SJCRH30 (cell line): ENCODE data around the gene ITPR3. TPM values are rescaled to one million over a fixed set of nuclear protein-coding genes. Genes with fewer than 3 reads are reported as not detected.

Experiments
- DNase-seq, 2 experiments: peaks; one replicate each; pipeline ENCODE4 v3.0.0-alpha.2; 2015 to 2020
- H3K27ac ChIP-seq: fragments of 250-450 bp; sonication (Bioruptor Pico); 2 replicates; pipeline ENCODE4 v1.5.1; 2020; ENCODE audit warnings: mild to moderate bottlenecking, moderate library complexity
- H3K27me3 ChIP-seq: fragments of 250-450 bp; sonication (Bioruptor Pico); 2 replicates; pipeline ENCODE4 v1.5.1; 2020; ENCODE audit warnings: mild to moderate bottlenecking, moderate library complexity
- H3K36me3 ChIP-seq: fragments of 250-450 bp; sonication (Bioruptor Pico); 2 replicates; pipeline ENCODE4 v1.5.1; 2020; ENCODE audit warnings: mild to moderate bottlenecking, moderate library complexity
- H3K4me1 ChIP-seq: fragments of 250-450 bp; sonication (Bioruptor Pico); 2 replicates; pipeline ENCODE4 v1.5.1; 2020; ENCODE audit warnings: mild to moderate bottlenecking, moderate library complexity
- H3K4me3 ChIP-seq: fragments of 250-450 bp; sonication (Bioruptor Pico); 2 replicates; pipeline ENCODE4 v1.5.1; 2020; ENCODE audit warnings: mild to moderate bottlenecking, moderate library complexity
- H3K9me3 ChIP-seq: fragments of 250-450 bp; sonication (Bioruptor Pico); replicated peaks from 2 replicates; pipeline ENCODE4 v1.5.1; 2020; ENCODE audit warnings: mild to moderate bottlenecking, moderate library complexity
- total RNA-seq: library from RNA; depleted of rRNA; stranded (reverse); fragments of >200 nt; shearing (Covaris generic); gene quantifications from 2 replicates; pipeline ENCODE4 v1.2.3, GENCODE V29; 2014

Gene ITPR3
- total RNA-seq, 1 experiment from 2014 or later: 2.9 TPM

GRCh38 chr6:33659986-33660385 lies 38.9 kb downstream of the ITPR3 start:
- no peak overlapping the region for H3K4me3 ChIP-seq
- H3K27ac ChIP-seq: no peak overlapping the region
- H3K4me1 ChIP-seq: no peaks in the 10 kb centered on the region
- H3K36me3 ChIP-seq: no peaks in the 10 kb centered on the region
- no peak for DNase-seq
- H3K9me3 ChIP-seq: no peaks in the 10 kb centered on the region
- no peaks in the 10 kb centered on the region for H3K27me3 ChIP-seq

GRCh38 chr6:33661106-33661838 lies 40.1 kb downstream of the ITPR3 start:
- H3K4me1 ChIP-seq: no peaks in the 10 kb centered on the region
- H3K27me3 ChIP-seq: no peaks in the 10 kb centered on the region
- H3K36me3 ChIP-seq: no peaks in the 10 kb centered on the region
- H3K9me3 ChIP-seq: no peaks in the 10 kb centered on the region
- H3K4me3 ChIP-seq: no peak overlapping the region
- H3K27ac ChIP-seq: no peak overlapping the region
- no peak for DNase-seq

- Histone ChIP-seq H3K9me3 (no peaks in the 10 kb centered on the region), H3K4me3 (no peak overlapping the region)
These were observed 41.2 kb downstream of the ITPR3 start for GRCh38 chr6:33662318-33662717.

DNA sequence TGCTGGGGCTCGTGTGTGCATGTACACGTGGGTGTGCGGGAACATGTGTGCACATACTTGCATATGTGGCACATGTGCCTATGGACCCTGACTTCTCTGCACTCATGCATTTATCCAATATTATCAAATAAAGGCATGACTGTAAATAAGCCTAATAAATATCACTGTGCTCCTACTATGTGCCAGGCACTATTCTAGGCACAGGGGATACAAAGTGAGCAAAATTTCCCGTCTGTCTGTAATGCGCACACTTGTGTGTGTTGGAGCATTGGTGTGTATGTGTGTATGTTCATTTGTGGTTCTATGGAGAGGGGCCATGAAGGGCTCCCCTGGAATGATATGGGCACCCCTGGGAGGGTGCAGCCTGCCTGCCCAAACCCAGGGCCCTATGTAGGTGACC lies 41.9 kb downstream of the ITPR3 start:
- no peaks in the 10 kb centered on the region for H3K4me1 ChIP-seq
- H3K9me3 ChIP-seq: no peaks in the 10 kb centered on the region
- H3K27me3 ChIP-seq: no peaks in the 10 kb centered on the region
- no peak overlapping the region for H3K4me3 ChIP-seq
- H3K27ac ChIP-seq: no peak overlapping the region
- H3K36me3 ChIP-seq: no peaks in the 10 kb centered on the region
- no peak for DNase-seq

More at GRCh38 chr6:33662318-33662717, 41.2 kb downstream of the ITPR3 start:
- no peak overlapping the region for H3K27ac ChIP-seq
- H3K36me3 ChIP-seq: no peaks in the 10 kb centered on the region
- DNase-seq: no peak
- no peaks in the 10 kb centered on the region for H3K27me3 ChIP-seq
- H3K4me1 ChIP-seq: no peaks in the 10 kb centered on the region

DNA sequence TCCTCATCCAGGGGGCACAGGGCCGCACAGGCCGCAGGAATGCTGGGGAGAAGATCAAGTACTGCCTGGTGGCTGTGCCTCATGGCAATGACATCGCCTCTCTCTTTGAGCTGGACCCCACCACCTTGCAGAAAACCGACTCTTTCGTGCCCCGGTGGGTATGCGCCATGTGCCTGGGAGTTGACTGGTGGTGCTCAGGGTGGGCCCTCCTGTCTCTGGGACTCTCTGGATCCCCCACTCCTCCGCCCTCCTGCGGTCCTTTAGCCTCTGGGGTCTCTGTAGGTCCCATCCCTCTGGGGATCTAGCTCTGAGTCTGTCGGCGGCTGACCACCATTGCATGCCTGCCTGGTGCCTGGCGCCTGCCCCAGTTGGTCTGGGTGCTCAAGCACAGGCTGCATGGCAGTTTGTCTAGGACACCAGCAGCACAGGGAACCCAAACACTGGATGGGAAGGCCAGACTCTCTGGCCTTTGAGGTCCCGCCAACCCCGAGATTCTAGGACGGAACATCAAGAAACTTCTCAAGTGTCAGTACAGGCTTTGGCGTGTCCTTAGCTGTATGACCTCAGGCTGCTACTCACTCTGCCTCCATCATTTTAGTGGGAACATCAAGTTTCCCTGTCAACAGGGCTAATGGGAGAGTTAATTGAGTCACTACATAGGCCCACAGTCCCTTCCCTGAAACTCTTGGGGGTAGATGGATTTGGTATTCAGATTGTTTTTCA lies 42.8 kb downstream of the ITPR3 start:
- H3K27ac ChIP-seq: no peak overlapping the region
- H3K4me1 ChIP-seq: no peaks in the 10 kb centered on the region
- H3K9me3 ChIP-seq: no peaks in the 10 kb centered on the region
- no peaks in the 10 kb centered on the region for H3K27me3 ChIP-seq
- no peak for DNase-seq
- H3K36me3 ChIP-seq: no peaks in the 10 kb centered on the region
- no peak overlapping the region for H3K4me3 ChIP-seq

DNA sequence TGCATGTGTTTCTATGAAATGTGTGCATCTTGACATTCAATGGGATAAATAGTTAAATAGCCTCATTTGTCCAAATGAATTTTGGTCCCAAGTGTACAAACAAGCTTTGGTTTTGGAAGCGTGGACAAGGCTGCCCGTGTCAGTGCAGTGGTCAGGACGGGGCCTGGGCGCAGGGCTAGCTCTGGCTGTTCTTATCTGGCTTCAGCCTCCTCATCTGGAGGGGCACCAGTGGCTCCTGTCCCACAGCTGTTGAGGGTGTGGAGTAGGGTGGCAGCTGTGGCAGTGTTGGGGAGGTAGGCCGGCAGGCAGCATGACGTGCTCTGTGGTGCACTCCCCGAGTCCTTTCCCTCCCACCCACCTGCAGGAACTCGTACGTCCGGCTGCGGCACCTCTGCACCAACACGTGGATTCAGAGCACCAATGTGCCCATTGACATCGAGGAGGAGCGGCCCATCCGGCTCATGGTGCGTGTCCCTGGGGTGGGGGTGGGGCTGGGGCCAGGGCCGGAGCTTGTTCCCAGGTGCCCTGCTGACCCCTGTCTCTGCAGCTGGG lies 43.5 kb downstream of the ITPR3 start:
- no peak overlapping the region for H3K27ac ChIP-seq

DNA sequence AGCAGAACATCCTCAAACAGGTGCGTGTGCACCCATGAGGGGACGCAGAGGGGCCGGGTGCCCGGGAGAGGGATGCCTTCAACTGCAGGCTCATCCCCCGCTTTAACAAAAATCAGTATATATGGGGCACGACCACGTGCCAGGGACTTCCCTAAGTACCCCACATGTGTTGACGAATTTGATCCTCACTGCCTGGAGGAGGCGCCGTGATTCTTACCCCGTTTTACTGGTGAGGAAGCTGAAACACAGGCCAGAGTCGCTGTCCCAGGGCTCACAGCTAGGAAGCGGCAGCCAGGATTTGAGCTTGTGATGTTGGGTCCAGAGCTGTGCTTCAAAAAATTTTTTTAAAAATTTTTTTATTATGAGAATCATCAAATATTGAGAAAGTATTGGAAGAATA lies 44.8 kb downstream of the ITPR3 start:
- no peaks in the 10 kb centered on the region for H3K27me3 ChIP-seq
- H3K27ac ChIP-seq: no peak overlapping the region
- H3K9me3 ChIP-seq: no peaks in the 10 kb centered on the region
- H3K4me3 ChIP-seq: no peak overlapping the region
- no peaks in the 10 kb centered on the region for H3K36me3 ChIP-seq
- no peak for DNase-seq
- H3K4me1 ChIP-seq: no peaks in the 10 kb centered on the region

More for the DNA sequence above, 43.5 kb downstream of the ITPR3 start:
- no peak for DNase-seq
- Histone ChIP-seq H3K36me3 (no peaks in the 10 kb centered on the region), H3K4me1 (no peaks in the 10 kb centered on the region), H3K4me3 (no peak overlapping the region), H3K27me3 (no peaks in the 10 kb centered on the region), H3K9me3 (no peaks in the 10 kb centered on the region)

DNA sequence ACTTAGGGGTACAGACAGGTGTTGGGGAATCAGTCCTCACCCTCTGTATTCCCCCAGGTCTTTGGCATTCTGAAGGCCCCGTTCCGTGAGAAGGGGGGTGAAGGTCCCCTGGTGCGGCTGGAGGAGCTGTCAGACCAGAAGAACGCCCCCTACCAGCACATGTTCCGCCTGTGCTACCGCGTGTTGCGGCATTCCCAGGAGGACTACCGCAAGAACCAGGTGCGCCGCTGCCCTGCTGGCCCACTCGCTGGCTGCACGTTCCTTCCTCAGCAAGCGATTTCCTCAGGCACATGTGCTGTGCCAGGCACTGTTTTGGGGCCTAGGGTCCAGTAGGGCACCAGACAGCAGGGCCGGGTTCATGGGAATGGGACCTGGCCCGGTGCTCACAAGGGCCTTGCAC lies 46.0 kb downstream of the ITPR3 start:
- Histone ChIP-seq H3K36me3 (no peaks in the 10 kb centered on the region), H3K4me3 (no peak overlapping the region), H3K27ac (no peak overlapping the region), H3K4me1 (no peaks in the 10 kb centered on the region), H3K27me3 (no peaks in the 10 kb centered on the region), H3K9me3 (no peaks in the 10 kb centered on the region)
- DNase-seq: no peak

DNA sequence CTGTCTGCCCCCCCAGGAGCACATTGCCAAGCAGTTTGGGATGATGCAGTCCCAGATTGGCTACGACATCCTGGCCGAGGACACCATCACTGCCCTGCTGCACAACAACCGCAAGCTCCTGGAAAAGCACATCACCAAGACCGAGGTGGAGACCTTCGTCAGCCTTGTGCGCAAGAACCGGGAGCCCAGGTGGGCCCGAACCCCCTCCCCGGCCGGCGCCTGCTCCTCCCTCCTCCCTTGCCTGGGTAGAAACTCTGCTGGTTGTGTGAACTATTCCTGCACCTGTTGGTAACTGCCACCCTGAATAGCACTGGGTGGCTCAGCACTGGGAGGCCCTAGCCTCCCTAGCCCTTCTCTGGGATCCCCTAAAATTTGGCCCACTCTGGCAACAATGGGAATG lies 46.7 kb downstream of the ITPR3 start:
- Histone ChIP-seq H3K27me3 (no peaks in the 10 kb centered on the region), H3K27ac (no peak overlapping the region)

GRCh38 chr6:33668328-33668727 lies 47.2 kb downstream of the ITPR3 start:
- Histone ChIP-seq H3K27me3 (no peaks in the 10 kb centered on the region), H3K36me3 (no peaks in the 10 kb centered on the region), H3K9me3 (no peaks in the 10 kb centered on the region), H3K4me1 (peaks cover 5% of the 10 kb centered on the region), H3K27ac (no peak overlapping the region), H3K4me3 (no peak overlapping the region)
- no peak for DNase-seq

More for the DNA sequence above, 46.7 kb downstream of the ITPR3 start:
- Histone ChIP-seq H3K4me1 (no peaks in the 10 kb centered on the region), H3K9me3 (no peaks in the 10 kb centered on the region), H3K4me3 (no peak overlapping the region), H3K36me3 (no peaks in the 10 kb centered on the region)
- DNase-seq: no peak

GRCh38 chr6:33668914-33669313 lies 47.8 kb downstream of the ITPR3 start:
- Histone ChIP-seq H3K4me1 (peaks cover 7% of the 10 kb centered on the region), H3K4me3 (no peak overlapping the region), H3K36me3 (no peaks in the 10 kb centered on the region), H3K9me3 (no peaks in the 10 kb centered on the region), H3K27me3 (no peaks in the 10 kb centered on the region), H3K27ac (no peak overlapping the region)
- DNase-seq: no peak

DNA sequence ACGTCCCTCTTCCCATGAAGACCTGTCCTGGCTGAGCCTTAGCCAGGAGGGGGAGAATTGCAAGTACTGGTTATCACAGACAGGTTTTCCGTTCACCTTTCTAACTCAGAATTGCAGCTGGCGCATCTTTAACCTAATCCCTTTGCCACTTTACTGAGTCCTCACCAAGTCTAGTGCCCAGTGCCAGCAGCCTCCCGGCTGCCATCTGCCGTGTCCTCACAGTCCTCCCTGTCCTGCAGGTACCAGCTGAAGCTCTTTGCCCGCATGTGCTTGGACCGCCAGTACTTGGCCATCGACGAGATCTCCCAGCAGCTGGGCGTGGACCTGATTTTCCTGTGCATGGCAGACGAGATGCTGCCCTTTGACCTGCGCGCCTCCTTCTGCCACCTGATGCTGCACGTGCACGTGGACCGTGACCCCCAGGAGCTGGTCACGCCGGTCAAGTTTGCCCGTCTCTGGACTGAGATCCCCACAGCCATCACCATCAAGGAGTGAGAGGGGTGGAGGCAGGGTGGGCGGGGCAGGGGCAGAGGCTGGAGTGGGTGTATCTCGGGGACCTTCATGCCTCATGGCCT lies 49.1 kb downstream of the ITPR3 start:
- no peak for DNase-seq
- no peak overlapping the region for H3K4me3 ChIP-seq
- peaks cover 7% of the 10 kb centered on the region for H3K4me1 ChIP-seq
- H3K36me3 ChIP-seq: no peaks in the 10 kb centered on the region
- no peaks in the 10 kb centered on the region for H3K27me3 ChIP-seq
- no peak overlapping the region for H3K27ac ChIP-seq
- H3K9me3 ChIP-seq: no peaks in the 10 kb centered on the region

- DNase-seq: no peak
- Histone ChIP-seq H3K4me1 (peaks cover 7% of the 10 kb centered on the region), H3K27ac (no peak overlapping the region), H3K36me3 (no peaks in the 10 kb centered on the region), H3K9me3 (no peaks in the 10 kb centered on the region), H3K27me3 (no peaks in the 10 kb centered on the region), H3K4me3 (no peak overlapping the region)
These were observed 50.0 kb downstream of the ITPR3 start for GRCh38 chr6:33670971-33671743.

DNA sequence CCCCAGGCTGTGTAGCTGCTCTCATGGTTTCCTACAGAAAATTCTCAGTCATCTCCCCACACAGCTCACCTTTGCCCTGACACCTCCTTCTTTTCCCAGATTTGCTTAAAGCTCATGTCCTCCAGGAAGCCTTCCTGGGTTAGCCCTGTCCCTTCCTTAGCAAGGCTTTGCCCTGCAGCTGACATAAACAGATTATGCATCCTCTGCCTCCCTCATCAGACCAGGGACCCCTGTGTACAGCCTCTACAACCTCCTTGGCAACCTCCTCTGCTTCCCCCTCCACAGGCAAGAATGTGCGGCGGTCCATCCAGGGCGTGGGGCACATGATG lies 50.6 kb downstream of the ITPR3 start:
- DNase-seq: no peak
- no peaks in the 10 kb centered on the region for H3K36me3 ChIP-seq
- no peaks in the 10 kb centered on the region for H3K9me3 ChIP-seq
- H3K27ac ChIP-seq: no peak overlapping the region
- H3K4me1 ChIP-seq: peaks cover 7% of the 10 kb centered on the region
- H3K4me3 ChIP-seq: no peak overlapping the region
- no peaks in the 10 kb centered on the region for H3K27me3 ChIP-seq

DNA sequence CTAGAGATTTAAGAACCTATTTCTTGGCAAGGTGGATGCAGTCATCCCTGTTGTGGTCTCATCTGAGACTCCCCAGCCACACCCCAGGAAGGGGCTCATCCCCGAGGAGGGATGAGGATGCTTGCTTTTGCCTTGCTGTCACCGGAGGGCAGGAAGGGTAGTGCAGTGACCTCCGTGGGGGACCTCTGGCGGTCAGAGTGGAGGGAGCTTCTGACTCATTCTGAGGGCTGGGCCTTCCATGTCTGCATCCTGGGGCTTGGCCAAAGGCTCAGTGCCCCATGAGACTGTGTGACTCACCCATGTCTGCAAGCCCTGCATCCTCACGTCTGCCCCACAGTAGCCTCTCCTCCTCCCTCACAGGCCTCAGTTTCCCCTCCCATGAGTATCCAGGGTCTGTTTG lies 51.7 kb downstream of the ITPR3 start:
- Histone ChIP-seq H3K4me1 (peaks cover 7% of the 10 kb centered on the region), H3K27ac (no peak overlapping the region), H3K9me3 (no peaks in the 10 kb centered on the region), H3K36me3 (no peaks in the 10 kb centered on the region), H3K27me3 (no peaks in the 10 kb centered on the region), H3K4me3 (no peak overlapping the region)
- peak; percentile 76 to 77 for DNase-seq
